ENCODE results near the gene TMEM74B.

The TMEM74B gene

GRCh38 chr20:1204576-1204975, 19.8 kb upstream of the TMEM74B start:
- no peak for DNase-seq

- no peak for DNase-seq
Observed at GRCh38 chr20:1204113-1204512, 19.3 kb upstream of the TMEM74B start.

- no peak for DNase-seq
Observed at GRCh38 chr20:1203630-1204029, 18.8 kb upstream of the TMEM74B start.

DNA sequence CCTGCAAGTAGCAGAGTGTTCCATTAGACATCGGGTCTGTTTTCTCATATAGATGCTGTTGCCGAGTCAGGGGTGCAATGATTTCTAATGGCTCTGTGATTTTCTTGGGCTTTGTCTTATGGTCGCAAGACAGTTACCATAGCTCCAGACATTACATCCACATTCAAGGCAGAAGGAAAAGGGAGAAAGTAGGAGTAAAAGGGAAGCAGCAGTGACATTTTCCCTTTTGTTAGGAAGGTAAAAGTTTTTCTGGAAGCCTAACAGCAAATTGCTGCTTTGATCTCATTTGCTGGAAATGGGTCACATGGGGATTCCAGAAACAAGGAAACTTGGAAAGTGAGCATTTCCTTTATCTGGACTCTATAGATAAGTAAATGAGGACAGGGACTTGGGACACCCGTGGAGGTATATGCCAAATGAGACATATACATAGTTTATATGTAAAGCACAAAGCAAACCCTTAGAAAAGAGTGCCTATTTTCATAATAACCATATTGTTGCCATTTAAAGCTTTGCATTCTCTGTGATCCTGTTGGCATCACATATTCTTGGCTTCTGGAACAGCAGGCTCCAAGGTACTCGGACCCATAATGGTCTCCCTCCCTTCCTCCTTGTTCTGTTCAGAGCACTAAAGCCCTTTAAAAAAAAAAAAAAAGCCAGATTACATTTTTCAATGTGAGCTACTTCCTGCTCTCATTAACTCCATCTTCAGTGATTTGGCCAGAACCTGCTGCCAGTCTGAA, 18.2 kb upstream of the TMEM74B start, which contains the start of gene C20orf202:
Gene C20orf202 (plus strand): TSS at position 693 of the 743 bp plus-strand sequence. CDS start 132 bp downstream, outside the sequence.
- DNase-seq: no peak

GRCh38 chr20:1199964-1200363, 15.2 kb upstream of the TMEM74B start:
- no peak for DNase-seq

DNA sequence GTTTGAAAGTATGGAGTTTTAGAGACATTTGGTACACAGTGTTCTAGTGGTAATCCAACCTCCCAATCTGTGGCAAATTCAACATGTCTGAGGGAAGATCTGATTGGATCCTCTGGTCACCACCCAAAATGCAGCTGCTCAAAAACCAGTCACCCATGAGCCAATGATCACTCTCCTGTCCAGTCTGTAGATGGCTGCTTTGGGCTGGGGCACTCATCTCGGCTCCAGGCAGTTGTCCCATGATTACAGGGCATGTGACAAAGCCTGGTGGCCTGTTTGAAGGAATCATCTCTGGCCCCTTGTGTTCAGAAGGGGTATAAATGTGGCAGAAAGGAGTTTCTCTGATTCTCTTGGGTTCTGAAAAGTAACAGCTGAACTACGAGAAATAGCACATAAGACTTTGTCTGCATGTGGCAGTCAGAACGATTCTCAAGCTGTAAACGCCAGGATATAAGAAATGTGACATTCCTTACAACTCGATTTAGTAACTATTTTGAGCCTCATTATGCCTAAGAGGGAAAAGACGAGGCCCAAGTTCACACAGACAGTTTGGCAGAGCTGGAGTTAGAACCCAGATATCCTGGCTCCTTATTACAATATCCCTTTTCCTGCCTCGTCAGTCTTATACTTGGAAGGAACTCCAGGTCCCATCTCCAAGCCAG, 14.6 kb upstream of the TMEM74B start:
- no peak for DNase-seq

DNA sequence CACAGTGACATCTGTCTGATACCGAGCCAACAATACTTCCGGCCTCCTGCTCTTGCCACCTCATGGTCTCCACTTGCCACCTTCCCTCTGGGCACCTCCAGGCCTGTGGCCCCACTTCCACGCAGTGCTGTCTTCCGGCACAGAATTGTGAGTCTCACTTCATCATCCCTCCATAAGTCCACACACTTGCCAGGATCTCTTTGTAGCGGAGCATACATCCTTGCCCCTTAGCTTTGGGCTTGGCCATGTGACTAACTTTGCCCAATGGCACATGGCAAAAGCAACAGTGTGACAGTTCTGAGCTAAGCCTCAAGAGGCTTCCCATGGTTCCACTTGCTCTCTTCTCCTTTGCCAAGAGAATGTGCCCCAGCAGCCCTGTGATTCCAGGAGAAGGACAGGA, 14.0 kb upstream of the TMEM74B start:
- DNase-seq: no peak

DNA sequence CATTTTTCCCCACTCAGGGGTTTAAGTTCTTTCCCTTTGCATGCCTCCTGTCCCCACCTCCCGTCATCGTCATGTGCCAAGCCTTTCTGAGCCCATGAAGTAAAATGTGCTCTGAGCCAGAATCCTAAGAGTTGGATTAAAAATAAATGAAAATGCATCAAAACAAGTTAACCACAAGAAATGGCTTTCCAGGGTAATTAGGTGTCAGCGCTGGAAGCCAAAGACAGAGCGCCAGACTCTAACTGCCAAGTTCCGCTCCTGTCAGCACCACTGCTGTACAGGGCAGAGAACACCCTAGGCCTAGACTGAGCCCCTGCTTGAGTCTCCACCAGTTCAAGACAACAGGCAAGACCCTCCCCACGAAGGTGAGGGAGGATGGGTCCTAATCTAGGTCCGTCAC, 13.0 kb upstream of the TMEM74B start:
- DNase-seq: no peak

DNA sequence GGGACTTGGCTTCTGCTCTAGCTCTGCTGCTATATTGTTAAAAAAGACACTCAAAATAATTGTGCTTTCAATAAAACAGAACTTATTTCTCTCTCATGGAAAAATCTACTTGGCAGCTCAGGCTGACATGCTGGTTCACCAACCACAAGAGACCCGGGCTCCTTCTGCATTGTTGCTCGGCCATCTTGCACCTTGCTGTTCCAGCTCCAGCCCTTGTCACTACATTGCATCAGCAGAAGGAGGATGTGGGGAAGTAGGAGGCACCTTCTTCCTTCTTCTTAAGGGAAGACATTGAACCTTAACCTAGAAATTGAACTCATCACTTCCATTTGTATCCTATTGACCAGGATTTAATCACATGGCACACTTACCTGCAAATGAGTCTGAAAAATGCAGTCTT, 11.9 kb upstream of the TMEM74B start:
- no peak for DNase-seq

GRCh38 chr20:1195226-1195625, 10.4 kb upstream of the TMEM74B start:
- no peak for DNase-seq

DNA sequence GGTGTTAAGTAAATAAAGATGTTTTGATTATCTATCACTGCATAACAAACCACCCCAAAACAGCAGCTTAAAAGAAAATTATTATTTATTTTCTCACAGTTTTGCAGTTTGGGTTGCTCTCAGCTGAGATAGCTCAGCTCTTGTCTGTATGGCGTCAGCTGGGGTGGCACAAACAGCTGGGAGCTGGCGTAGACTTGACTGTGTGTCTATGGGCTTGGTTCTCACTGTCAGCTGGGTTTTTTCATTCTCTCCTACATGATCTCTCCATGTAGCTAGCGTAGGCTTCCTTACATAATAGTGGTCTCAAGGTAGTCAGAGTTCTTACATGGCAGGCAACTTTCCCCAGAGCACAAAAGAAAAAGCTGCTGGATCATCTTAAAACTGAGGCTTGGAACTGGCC, 6.5 kb upstream of the TMEM74B start:
- no peak for DNase-seq

DNA sequence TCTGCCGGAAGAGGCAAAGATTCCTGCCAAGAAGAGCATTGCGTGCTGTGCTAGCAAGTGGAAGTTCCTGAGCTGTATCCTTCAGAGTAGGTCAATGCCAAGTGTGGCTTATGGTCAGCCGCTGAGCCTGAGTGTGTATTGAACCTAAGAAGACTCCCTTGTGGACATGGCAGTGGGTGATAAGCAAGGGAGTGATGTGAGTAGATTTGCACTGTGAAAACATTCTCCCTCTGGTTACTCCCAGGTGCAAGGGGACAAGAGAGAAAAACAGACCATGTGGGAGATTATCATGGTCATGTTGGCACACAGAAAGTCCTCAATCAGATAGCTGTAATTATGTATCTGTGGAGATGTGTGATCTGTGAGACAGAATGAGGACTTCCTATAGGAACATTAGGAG, 6.1 kb upstream of the TMEM74B start:
- DNase-seq: no peak

DNA sequence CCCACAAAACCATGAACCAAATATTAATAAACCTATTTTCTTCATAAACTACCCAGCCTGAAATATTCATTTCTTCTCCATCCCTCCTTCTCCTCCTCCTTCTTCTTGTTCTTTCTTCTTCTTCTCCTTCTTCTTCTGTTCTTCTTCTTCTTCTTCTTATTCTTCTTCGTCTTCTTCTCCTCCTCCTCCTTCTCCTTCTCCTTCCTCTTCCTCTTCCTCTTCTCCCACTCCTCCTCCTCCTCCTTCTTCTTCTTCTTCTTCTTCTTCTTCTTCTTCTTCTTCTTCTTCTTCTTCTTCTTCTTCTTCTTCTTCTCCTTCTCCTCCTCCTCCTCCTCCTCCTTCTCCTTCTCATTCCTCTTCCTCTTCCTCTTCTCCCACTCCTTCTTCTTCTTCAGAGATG, 5.0 kb upstream of the TMEM74B start:
- no peak for DNase-seq

DNA sequence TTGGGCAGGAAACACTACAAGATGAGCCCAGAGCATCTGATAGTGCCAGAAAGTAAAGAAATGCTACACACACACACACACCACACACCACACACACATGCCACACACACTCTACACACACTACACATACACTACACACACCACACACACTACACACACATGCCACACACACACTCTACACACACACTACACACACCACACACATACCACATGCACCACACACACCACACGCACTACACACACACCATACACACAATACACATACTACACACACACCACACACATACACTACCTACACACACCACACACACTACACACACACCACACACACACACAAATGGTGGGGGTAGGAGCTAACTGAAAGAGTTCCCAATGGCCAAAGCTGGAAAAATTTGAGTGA, 3.6 kb upstream of the TMEM74B start:
- DNase-seq: no peak

GRCh38 chr20:1187605-1188171, 2.9 kb upstream of the TMEM74B start:
- DNase-seq: no peak

DNA sequence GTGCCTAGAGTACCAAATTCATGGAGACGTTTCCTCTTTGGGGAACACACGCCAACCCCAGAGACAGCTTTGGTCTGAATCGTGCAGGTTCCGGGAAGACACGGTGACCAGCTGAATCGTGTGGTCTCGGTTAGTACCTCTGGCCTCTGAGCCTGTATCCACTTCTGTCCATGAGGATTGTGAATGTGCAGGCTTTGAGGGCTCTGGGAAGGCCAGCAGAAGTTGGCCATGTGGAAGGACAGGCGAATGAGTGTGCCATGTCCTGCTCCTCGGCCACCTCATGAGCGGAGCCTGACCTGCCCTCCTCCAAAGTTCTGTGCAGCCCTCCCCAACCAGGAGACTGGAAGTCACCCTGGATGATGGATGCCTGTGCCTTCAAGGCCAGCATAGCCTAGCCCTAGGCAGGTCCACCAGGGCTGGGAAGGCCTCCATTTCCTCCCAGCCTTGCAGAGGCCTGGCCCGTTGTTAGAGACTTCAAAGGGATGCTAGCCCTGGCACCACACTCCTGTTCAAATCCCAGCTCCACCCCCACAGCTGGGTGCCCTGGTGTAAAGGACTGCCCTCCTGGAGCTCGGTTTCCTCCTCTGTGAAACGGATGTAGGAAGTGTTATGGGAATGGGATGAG, 1.7 kb upstream of the TMEM74B start:
- DNase-seq: no peak

GRCh38 chr20:1185790-1186334, 1.1 kb upstream of the TMEM74B start:
- no peak for DNase-seq

- DNase-seq: no peak
Observed at GRCh38 chr20:1185316-1185741, 548 bp upstream of the TMEM74B start.

- DNase-seq: no peak
Observed at GRCh38 chr20:1184260-1184637, 532 bp downstream of the TMEM74B start.

DNA sequence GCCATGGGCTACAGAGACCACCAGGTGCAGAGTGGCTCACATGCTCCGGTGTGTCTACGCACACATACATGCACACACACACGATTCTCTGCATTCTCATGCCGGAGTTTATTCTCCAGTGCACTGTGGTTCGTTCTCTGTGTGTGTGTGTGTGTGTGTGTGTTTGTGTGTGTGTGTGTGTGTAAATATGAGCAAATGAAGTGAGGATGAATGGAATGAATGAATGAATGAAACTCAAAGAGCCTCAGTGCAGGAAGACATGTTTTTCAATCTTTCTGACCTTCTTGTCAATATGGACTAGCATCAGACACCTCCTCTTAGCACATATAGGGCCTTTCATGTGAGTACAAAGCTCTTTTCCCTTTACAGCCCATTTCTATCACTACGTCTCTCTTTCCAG, 1.6 kb downstream of the TMEM74B start:
- no peak for DNase-seq

GRCh38 chr20:1182106-1182505, 2.7 kb downstream of the TMEM74B start:
- no peak for DNase-seq

DNA sequence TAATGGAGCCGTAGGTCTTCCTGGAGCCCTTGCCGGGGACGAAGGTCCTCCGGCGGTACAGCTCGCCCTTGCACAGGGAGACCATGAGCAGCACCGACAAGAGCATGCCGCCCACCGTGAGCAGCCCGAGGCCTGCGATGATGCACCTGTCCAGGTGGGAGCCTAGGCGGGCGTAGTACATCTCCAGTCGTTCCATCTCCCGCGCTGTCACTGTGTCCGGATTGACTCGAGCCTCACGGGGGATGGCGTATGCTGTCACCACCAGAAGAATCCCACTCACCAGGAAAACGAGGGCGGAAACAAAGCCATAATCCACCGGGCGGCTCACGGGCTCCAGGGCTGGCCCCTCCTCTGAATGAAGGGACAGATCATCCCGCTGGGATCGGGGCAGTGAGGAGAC, 3.8 kb downstream of the TMEM74B start:
- no peak for DNase-seq

DNA sequence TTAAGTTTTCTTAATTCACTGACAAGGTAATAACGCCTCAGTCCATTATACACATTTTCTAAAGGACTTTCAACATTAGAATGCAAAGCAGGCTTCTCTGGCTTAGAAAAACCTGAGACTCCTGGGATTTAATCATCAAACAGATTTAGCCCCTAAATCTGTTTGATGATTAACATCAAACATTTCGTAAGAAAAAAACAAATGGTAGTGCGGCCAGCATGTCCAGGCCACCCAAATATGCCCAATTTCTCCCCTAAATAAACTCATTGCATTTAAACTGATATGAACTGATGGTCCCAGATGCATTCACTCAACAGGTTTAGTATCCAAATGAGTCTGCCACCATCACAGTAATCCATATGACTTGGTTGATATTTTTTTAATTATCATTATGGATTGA, 6.2 kb downstream of the TMEM74B start:
- no peak for DNase-seq

GRCh38 chr20:1178103-1178502, 6.7 kb downstream of the TMEM74B start:
- no peak for DNase-seq

Data from T1000 (cell line).